D721Med (cell line): ENCODE results near the gene SLC5A2.

Experiments
- DNase-seq: peaks from one replicate; pipeline ENCODE4 v3.0.0; 2011; ENCODE audit warnings: low spot score; ENCODE audit not compliant: insufficient read length
- FAIRE-seq: peaks from 2 replicates; lab custom pipeline; 2011; peaks lifted over from hg19 to GRCh38; lab: Jason Lieb, UNC
- CTCF ChIP-seq: IDR thresholded peaks from 2 replicates; pipeline ENCODE4 v1.5.1; 2012; ENCODE audit warnings: mild to moderate bottlenecking, control low read depth; ENCODE audit not compliant: insufficient read depth; ENCODE audit errors: missing control alignments

Gene SLC5A2

DNA sequence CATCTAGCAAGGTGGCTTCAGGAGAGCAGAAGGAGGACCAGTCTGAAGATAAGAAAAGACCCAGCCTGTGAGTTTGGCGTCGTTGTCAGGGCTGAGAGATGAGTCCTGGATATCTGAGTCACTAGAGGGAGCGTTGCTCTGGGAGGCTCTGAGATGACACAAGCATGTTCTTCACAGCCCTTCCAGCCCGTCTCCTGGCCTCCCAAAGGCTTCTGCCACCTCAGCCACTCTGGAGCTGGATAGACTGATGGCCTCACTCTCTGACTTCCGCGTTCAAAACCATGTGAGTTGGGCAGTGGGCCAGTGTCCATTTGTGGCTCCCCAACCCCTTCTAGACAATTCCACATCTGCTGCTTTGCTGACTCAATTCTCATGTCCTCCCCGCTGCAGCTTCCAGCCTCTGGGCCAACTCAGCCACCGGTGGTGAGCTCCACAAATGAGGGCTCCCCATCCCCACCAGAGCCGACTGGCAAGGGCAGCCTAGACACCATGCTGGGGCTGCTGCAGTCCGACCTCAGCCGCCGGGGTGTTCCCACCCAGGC lies 8.7 kb upstream of the SLC5A2 start:
- TF ChIP-seq CTCF = no peak
- DNase-seq (no peak), FAIRE-seq (no peak)

DNA sequence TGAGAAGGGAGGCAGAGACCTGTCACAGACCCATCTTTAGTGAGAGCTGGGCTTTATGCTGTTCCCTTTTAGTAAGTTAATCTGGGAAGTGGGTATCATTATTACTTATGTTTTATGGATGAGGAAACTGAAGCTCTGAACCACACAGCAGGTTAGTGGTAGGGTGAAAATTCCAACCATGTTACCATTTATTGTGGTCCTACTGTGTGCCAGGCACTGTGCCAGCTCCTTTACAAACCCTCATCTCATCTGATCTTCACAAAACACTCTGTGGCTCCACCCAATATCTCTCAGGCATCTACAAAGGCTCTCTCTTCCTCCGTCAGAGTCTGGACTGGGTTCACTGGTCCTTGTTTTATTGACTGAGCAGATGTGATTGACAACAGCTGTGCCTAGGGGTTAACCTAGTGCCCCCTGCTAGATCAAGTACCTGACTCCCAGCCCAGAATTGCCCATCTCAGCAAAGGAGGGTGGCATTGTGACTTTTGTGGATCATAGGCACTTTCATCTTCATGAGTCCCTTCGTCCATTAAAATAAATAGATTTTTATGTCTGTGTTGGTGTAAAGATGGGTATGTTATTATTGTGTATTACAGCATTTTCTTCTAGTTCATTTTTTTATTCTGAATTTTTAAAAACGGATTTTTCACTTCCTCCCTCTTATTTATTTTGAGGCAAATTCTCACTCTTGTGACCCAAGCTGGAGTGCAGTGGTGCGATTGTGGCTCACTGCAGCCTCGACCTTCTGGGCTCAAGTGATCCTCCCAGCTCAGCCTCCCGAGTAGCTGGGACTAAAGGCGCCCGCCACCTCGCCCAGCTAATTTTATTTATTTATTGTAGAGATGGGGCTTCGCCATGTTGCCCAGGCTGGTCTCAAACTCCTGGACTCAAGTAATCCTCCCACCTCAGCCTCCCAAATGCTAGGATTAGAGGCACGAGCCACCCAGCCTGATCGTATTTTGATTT lies 7.9 kb upstream of the SLC5A2 start:
- TF ChIP-seq CTCF = no peak
- FAIRE-seq = no peak
- DNase-seq = no peak

DNA sequence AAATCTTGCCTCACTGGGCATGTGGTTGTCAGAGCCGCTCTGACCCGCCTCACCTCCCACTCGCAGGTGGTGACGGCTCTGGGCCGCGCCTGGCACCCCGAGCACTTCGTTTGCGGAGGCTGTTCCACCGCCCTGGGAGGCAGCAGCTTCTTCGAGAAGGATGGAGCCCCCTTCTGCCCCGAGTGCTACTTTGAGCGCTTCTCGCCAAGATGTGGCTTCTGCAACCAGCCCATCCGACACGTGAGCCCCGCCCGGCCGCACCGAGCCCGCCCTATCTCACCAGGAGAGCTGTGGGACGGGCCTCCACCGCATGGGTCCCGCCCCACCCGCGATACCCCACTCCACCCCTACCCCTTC lies 7.0 kb upstream of the SLC5A2 start:
- no peak for TF ChIP-seq CTCF
- FAIRE-seq (no peak), DNase-seq (no peak)

DNA sequence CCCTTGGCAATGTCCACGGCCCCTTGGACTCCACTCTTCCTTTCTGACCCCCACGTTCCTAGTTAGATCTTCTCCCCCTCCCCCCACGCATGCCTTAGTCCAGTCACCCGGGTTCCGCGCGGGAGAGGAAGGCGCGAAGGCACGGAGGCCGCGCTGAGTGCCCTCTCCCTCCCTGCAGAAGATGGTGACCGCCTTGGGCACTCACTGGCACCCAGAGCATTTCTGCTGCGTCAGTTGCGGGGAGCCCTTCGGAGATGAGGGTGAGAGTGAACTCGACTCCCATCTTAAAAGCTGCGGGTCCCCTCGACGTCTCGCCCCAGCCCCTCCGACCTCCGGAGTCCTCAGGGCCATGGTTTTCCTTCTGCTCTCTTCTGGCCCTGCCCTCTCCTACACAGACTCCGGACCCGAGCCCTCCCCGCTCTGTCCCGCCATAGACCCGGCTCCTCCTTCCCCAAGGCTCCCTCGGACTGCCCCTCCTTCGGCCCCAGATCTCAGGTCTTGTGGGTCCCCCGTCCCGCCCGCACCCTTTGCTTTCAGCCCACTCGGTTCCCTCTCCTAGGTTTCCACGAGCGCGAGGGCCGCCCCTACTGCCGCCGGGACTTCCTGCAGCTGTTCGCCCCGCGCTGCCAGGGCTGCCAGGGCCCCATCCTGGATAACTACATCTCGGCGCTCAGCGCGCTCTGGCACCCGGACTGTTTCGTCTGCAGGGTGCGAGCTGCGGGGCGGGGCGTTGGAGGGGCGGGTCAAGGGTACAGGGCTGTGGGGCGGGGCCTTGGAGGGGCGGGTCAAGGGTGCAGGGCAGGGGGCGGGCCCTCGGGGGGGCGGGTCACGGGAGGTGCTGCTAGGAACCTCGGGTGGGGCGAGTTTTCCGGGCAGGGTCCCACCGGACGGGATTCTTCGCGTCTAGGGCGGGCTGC lies 6.4 kb upstream of the SLC5A2 start:
- TF ChIP-seq CTCF = no peak
- FAIRE-seq (no peak), DNase-seq (peak; percentile 97)

DNA sequence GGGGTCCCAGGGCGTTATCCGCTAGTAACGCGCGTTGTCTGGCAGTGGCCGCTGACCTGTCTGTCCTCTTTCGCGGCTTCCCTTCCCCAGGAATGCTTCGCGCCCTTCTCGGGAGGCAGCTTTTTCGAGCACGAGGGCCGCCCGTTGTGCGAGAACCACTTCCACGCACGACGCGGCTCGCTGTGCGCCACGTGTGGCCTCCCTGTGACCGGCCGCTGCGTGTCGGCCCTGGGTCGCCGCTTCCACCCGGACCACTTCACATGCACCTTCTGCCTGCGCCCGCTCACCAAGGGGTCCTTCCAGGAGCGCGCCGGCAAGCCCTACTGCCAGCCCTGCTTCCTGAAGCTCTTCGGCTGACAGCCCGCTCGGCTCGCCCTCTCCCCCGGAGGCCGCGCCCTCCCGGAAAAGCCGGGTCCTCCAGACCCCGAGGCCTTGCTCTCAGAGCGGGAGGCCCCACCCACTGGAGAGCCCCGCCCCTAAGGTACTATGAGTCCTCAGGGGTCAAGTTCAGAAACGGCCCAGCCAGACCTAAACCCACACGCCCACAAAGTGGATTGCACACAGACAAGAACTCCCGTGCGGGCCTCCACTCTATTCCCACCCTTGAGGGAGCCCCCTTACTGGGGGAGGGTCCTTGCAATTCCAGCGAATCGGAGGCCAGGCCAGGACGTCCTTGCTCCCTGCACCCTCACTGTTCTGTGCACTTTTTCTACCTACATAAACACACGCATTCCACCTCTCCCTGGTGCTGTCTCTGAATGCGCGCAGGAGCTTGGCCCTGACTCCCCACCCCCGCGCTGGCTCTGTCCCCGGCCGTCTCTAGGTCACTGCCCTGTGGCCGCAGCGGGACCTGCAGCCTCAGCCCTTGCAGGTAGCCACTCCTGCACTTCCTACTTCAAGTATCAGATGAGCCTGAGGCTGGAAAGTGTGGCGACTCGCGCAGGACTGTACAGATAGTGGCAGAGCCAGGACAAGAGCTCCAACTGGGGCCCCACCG lies 5.4 kb upstream of the SLC5A2 start:
- no peak for FAIRE-seq

More for the DNA sequence above, 5.4 kb upstream of the SLC5A2 start:
- peak; percentile 75 for DNase-seq
- TF ChIP-seq CTCF = no peak
